Body of pancreas (tissue), 4 donors: ENCODE measurements around the gene BTBD9. TPM values are rescaled to one million over a fixed set of nuclear protein-coding genes. Genes with fewer than 3 reads are reported as not detected.
A peak's percentile ranks its signal among the peaks of the same experiment; 100 is the strongest.

Experiments
- ATAC-seq: fragments of 150-250 bp; one replicate; pipeline ENCODE4 v1.9.1; 2016
- DNase-seq, 4 donors: peaks; one replicate each; pipeline ENCODE4 v3.0.0-alpha.2; 2019
- H3K27ac ChIP-seq, 4 donors: fragments of 200-600 bp; sonication (generic); 1 replicate in 3 of 4; 2 replicates in 1 of 4; pipeline versions ENCODE4 v1.5.1 to v1.6.1; 2016 to 2019; ENCODE audit warnings: mild to moderate bottlenecking in 1 of 4, mixed read lengths in 1 of 4, moderate library complexity in 1 of 4
- H3K27me3 ChIP-seq, 2 donors: fragments of 200-600 bp; sonication (generic); one replicate each; pipeline ENCODE4 v1.6.0; 2016; ENCODE audit warnings: mild to moderate bottlenecking in 1 of 2
- H3K36me3 ChIP-seq, 2 donors: fragments of 200-600 bp; sonication (generic); replicated peaks in 1 of 2; 2 replicates each; pipeline ENCODE4 v1.5.1; 2016; ENCODE audit warnings: low read depth in 2 of 2; ENCODE audit not compliant: insufficient read depth in 1 of 2
- H3K4me1 ChIP-seq: fragments of 200-600 bp; sonication (generic); one replicate; pipeline ENCODE4 v1.6.0; 2016
- H3K4me3 ChIP-seq, 2 donors: fragments of 200-600 bp; sonication (generic); 1 replicate in 1 of 2; 2 replicates in 1 of 2; pipeline ENCODE4 v1.5.1; 2016 to 2019
- H3K9me3 ChIP-seq, 3 donors: fragments of 200-600 bp; sonication (generic); 1 replicate in 2 of 3; 2 replicates in 1 of 3; pipeline ENCODE4 v1.5.1; 2016
- CTCF ChIP-seq, 7 experiments: fragments of 450-650 bp in 4 of 7; fragments of 200-600 bp in 3 of 7; sonication (generic) in 3 of 7; IDR thresholded peaks; one replicate each; pipeline ENCODE4 v1.5.1; 2016 to 2019; ENCODE audit warnings: antibody characterized with exemption in 7 of 7
- POLR2A ChIP-seq, 3 donors: fragments of 450-650 bp; IDR thresholded peaks; one replicate each; pipeline ENCODE4 v1.6.1; 2016; ENCODE audit warnings: antibody characterized with exemption in 3 of 3, mild to moderate bottlenecking in 2 of 3
- WGBS, 2 donors: methylation state at CpG; one replicate each; pipeline ENCODE4 v1.1.5; 2017; 5-methylcytosine and 5-hydroxymethylcytosine counted together
- intact Hi-C: fragments of 100-400 bp; cut with DNase I; formaldehyde crosslinking; loops from one replicate; pipeline ENCODE4 v1.15.1; 2023
- total RNA-seq, 2 donors: library from RNA; depleted of rRNA; stranded (reverse); fragments of >200 nt; gene quantifications; one replicate each; pipeline ENCODE4 v1.1.0, GENCODE V29; 2016

Gene BTBD9
- total RNA-seq, 2 donors from 2014 or later, result 11.9 to 29.3 TPM

GRCh38 chr6:38153798-38154345 lies 485.9 kb downstream of the BTBD9 start:
- intact Hi-C loops, result no loop called here
- 86 to 100% methylated on average over 5 to 13 of the region's 16 CpGs for WGBS, 2 donors
- TF ChIP-seq CTCF (IDR thresholded peaks at IDR 0.05) (no peak), POLR2A (IDR thresholded peaks at IDR 0.05) (no peak)
- H3K36me3 ChIP-seq, result no peaks in the 10 kb centered on the region
- H3K4me1 ChIP-seq, result peaks cover 28% of the 10 kb centered on the region
- no peaks in the 10 kb centered on the region for H3K9me3 ChIP-seq
- ATAC-seq (no peak), DNase-seq (no peak)
- no peak overlapping the region for H3K27ac ChIP-seq
- H3K4me3 ChIP-seq, result no peak overlapping the region
- no peaks in the 10 kb centered on the region for H3K27me3 ChIP-seq

GRCh38 chr6:38153076-38153797 lies 486.5 kb downstream of the BTBD9 start:
- Histone ChIP-seq H3K36me3 (no peaks in the 10 kb centered on the region), H3K9me3 (no peaks in the 10 kb centered on the region), H3K27ac (no peak overlapping the region), H3K4me3 (no peak overlapping the region), H3K27me3 (no peaks in the 10 kb centered on the region), H3K4me1 (peaks cover 29% of the 10 kb centered on the region)
- intact Hi-C loops, result no loop called here
- WGBS, 2 donors, result 88% methylated on average over 21 of the region's 23 CpGs
- peak in 1 of 4 donors; percentile 5 for DNase-seq
- no peak for ATAC-seq
- TF ChIP-seq POLR2A (IDR thresholded peaks at IDR 0.05) (no peak), CTCF (IDR thresholded peaks at IDR 0.05) (no peak)

GRCh38 chr6:38152620-38153019 lies 487.1 kb downstream of the BTBD9 start:
- peaks cover 29% of the 10 kb centered on the region for H3K4me1 ChIP-seq
- H3K9me3 ChIP-seq, result no peaks in the 10 kb centered on the region
- peak in 3 of 4 donors; percentile 51 to 58 (median 57) for DNase-seq

GRCh38 chr6:38151580-38152500 lies 487.9 kb downstream of the BTBD9 start:
- no peaks in the 10 kb centered on the region for H3K9me3 ChIP-seq
- H3K4me3 ChIP-seq, result no peak overlapping the region
- intact Hi-C loops, result no loop called here
- no peaks in the 10 kb centered on the region for H3K27me3 ChIP-seq
- DNase-seq, result peak in 1 of 4 donors; percentile 1
- no peak for TF ChIP-seq POLR2A (IDR thresholded peaks at IDR 0.05)
- peaks cover 29% of the 10 kb centered on the region for H3K4me1 ChIP-seq
- 88 to 94% methylated on average over 18 to 22 of the region's 22 CpGs for WGBS, 2 donors
- peak overlapping the region in 1 of 4 donors; percentile 25 for H3K27ac ChIP-seq
- no peaks in the 10 kb centered on the region for H3K36me3 ChIP-seq
- ATAC-seq, result no peak

More at GRCh38 chr6:38152620-38153019, 487.1 kb downstream of the BTBD9 start:
- Histone ChIP-seq H3K4me3 (no peak overlapping the region), H3K27ac (peak overlapping the region in 1 of 4 donors; percentile 25), H3K36me3 (no peaks in the 10 kb centered on the region), H3K27me3 (no peaks in the 10 kb centered on the region)
- 48 to 50% methylated on average over 6 to 8 of the region's 8 CpGs for WGBS, 2 donors
- TF ChIP-seq POLR2A (IDR thresholded peaks at IDR 0.05), result no peak
- TF ChIP-seq CTCF (IDR thresholded peaks at IDR 0.05), result no peak
- ATAC-seq, result peak; percentile 53
- intact Hi-C loops, result no loop called here
